GM23338 (cell line): Measurements from ENCODE around the gene CCDC122.

Experiments
- CREB1 ChIP-seq: fragments of 250-450 bp; sonication (Bioruptor Pico); IDR thresholded peaks from 2 replicates; pipeline ENCODE4 v1.5.0; 2020; ENCODE audit warnings: low read depth, mild to moderate bottlenecking, moderate library complexity
- EZH2 ChIP-seq: fragments of 200-600 bp; sonication (generic); IDR thresholded peaks from one replicate; pipeline ENCODE4 v1.8.0; 2017; ENCODE audit warnings: antibody characterized with exemption, mild to moderate bottlenecking, low read depth; ENCODE audit not compliant: unreplicated experiment
- EZH2phosphoT487 ChIP-seq: fragments of 200-600 bp; sonication (generic); IDR thresholded peaks from one replicate; pipeline ENCODE4 v1.8.1; 2018; ENCODE audit warnings: antibody characterized with exemption; ENCODE audit not compliant: unreplicated experiment
- JUNB ChIP-seq: IDR thresholded peaks from one replicate; pipeline ENCODE4 v1.6.1; 2016; ENCODE audit warnings: antibody characterized with exemption; ENCODE audit not compliant: unreplicated experiment
- NANOG ChIP-seq: IDR thresholded peaks from 2 replicates; pipeline ENCODE4 v1.6.1; 2016; ENCODE audit warnings: antibody characterized with exemption, borderline replicate concordance
- POLR2AphosphoS5 ChIP-seq: IDR thresholded peaks from 2 replicates; pipeline ENCODE4 v1.6.1; 2016; ENCODE audit warnings: antibody characterized with exemption, low read depth
- ZNF331 ChIP-seq: fragments of 250-450 bp; sonication (Bioruptor Pico); IDR thresholded peaks from 2 replicates; pipeline ENCODE4 v1.5.0; 2020; ENCODE audit warnings: low read depth, mild to moderate bottlenecking, moderate library complexity
- TF ChIP-seq, protein P1 (sequence below): IDR thresholded peaks from one replicate; pipeline ENCODE4 v1.6.1; 2018; ENCODE audit warnings: antibody characterized with exemption; ENCODE audit not compliant: unreplicated experiment
- TF ChIP-seq, protein P2 (sequence below), 2 experiments: fragments of 200-600 bp in 1 of 2; sonication (generic) in 1 of 2; conservative IDR thresholded peaks; 2 replicates each; pipeline versions ENCODE4 v1.5.1 to v1.6.1; 2016 to 2017; ENCODE audit warnings: antibody characterized with exemption in 2 of 2, low read depth in 2 of 2, mild to moderate bottlenecking in 2 of 2, moderate library complexity in 1 of 2
- TF ChIP-seq, protein P3 (sequence below): IDR thresholded peaks from 2 replicates; pipeline ENCODE4 v1.6.1; 2016; ENCODE audit warnings: antibody characterized with exemption

DNA sequence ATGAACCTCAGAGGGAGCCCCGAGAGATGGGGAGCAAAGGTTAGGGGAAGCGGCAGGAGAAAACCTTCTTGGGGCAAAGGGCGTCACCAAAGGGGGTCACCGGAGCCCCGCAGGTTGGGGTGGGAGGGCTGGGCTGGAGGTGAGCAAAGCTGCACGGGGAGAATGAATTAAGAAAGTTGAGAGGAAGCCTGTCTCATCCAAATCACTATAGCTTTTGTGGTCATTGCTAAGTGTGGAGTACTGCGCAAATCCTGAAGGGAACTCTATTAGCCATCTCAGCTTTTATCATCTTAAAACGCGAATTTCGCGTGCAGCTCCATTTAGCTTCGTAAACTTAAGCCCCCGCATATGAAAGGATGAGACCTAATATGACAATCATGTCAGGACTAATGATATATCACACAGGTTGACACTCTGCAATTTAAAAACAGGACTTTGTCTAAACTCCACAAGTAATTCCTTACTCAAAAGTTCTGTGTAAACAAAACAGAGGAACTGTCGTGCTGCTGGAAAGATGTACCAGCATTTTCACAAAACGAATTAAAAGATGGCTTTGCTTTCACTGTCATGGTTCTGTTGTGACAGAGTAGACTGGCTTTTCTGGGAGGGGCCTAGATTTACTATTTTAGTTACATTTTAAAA, 795 bp upstream of the CCDC122 start:
- TF ChIP-seq EZH2 (no peak), NANOG (no peak), POLR2AphosphoS5 (no peak), JUNB (no peak), CREB1 (CRISPR knock-in tag) (no peak), EZH2phosphoT487 (no peak), ZNF331 (CRISPR knock-in tag) (no peak)
- TF ChIP-seq, protein P1, sequence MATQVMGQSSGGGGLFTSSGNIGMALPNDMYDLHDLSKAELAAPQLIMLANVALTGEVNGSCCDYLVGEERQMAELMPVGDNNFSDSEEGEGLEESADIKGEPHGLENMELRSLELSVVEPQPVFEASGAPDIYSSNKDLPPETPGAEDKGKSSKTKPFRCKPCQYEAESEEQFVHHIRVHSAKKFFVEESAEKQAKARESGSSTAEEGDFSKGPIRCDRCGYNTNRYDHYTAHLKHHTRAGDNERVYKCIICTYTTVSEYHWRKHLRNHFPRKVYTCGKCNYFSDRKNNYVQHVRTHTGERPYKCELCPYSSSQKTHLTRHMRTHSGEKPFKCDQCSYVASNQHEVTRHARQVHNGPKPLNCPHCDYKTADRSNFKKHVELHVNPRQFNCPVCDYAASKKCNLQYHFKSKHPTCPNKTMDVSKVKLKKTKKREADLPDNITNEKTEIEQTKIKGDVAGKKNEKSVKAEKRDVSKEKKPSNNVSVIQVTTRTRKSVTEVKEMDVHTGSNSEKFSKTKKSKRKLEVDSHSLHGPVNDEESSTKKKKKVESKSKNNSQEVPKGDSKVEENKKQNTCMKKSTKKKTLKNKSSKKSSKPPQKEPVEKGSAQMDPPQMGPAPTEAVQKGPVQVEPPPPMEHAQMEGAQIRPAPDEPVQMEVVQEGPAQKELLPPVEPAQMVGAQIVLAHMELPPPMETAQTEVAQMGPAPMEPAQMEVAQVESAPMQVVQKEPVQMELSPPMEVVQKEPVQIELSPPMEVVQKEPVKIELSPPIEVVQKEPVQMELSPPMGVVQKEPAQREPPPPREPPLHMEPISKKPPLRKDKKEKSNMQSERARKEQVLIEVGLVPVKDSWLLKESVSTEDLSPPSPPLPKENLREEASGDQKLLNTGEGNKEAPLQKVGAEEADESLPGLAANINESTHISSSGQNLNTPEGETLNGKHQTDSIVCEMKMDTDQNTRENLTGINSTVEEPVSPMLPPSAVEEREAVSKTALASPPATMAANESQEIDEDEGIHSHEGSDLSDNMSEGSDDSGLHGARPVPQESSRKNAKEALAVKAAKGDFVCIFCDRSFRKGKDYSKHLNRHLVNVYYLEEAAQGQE = no peak
- TF ChIP-seq, protein P2, sequence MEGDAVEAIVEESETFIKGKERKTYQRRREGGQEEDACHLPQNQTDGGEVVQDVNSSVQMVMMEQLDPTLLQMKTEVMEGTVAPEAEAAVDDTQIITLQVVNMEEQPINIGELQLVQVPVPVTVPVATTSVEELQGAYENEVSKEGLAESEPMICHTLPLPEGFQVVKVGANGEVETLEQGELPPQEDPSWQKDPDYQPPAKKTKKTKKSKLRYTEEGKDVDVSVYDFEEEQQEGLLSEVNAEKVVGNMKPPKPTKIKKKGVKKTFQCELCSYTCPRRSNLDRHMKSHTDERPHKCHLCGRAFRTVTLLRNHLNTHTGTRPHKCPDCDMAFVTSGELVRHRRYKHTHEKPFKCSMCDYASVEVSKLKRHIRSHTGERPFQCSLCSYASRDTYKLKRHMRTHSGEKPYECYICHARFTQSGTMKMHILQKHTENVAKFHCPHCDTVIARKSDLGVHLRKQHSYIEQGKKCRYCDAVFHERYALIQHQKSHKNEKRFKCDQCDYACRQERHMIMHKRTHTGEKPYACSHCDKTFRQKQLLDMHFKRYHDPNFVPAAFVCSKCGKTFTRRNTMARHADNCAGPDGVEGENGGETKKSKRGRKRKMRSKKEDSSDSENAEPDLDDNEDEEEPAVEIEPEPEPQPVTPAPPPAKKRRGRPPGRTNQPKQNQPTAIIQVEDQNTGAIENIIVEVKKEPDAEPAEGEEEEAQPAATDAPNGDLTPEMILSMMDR (conservative IDR thresholded peaks at IDR 0.05; ENCODE audit: low read depth in 2 of 2) = no peak
- TF ChIP-seq, protein P3, sequence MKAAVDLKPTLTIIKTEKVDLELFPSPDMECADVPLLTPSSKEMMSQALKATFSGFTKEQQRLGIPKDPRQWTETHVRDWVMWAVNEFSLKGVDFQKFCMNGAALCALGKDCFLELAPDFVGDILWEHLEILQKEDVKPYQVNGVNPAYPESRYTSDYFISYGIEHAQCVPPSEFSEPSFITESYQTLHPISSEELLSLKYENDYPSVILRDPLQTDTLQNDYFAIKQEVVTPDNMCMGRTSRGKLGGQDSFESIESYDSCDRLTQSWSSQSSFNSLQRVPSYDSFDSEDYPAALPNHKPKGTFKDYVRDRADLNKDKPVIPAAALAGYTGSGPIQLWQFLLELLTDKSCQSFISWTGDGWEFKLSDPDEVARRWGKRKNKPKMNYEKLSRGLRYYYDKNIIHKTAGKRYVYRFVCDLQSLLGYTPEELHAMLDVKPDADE = no peak
